ENCODE data around the gene JAG2.

Gene JAG2

GRCh38 chr14:105138551-105139111 is 29.9 kb downstream of the JAG2 start:
- DNase-seq = no peak

GRCh38 chr14:105138021-105138541 is 30.5 kb downstream of the JAG2 start:
- DNase-seq = no peak

GRCh38 chr14:105137481-105138020 is 31.0 kb downstream of the JAG2 start:
- no peak for DNase-seq

GRCh38 chr14:105136401-105137322 is 31.9 kb downstream of the JAG2 start:
- DNase-seq = no peak

GRCh38 chr14:105135700-105136395 is 32.7 kb downstream of the JAG2 start:
- no peak for DNase-seq

- DNase-seq = no peak
Observed at GRCh38 chr14:105132921-105133654, 35.5 kb downstream of the JAG2 start.

GRCh38 chr14:105131241-105131640 is 37.3 kb downstream of the JAG2 start:
- DNase-seq = no peak

- no peak for DNase-seq
Observed at GRCh38 chr14:105128059-105128458, 40.5 kb downstream of the JAG2 start.

- DNase-seq = no peak
Observed at GRCh38 chr14:105126981-105127329, 41.6 kb downstream of the JAG2 start.

- DNase-seq = no peak
Observed at GRCh38 chr14:105126126-105126980, 42.2 kb downstream of the JAG2 start.

GRCh38 chr14:105124823-105125222 is 43.8 kb downstream of the JAG2 start:
- DNase-seq = no peak

- DNase-seq = no peak
Observed at GRCh38 chr14:105123981-105124765, 44.4 kb downstream of the JAG2 start.

GRCh38 chr14:105123064-105123665 is 45.4 kb downstream of the JAG2 start:
- no peak for DNase-seq

GRCh38 chr14:105120056-105120455 is 48.5 kb downstream of the JAG2 start:
- DNase-seq = no peak

- DNase-seq = no peak
Observed at GRCh38 chr14:105119408-105120025, 49.1 kb downstream of the JAG2 start.

GRCh38 chr14:105118646-105119407 is 49.7 kb downstream of the JAG2 start:
- no peak for DNase-seq

GRCh38 chr14:105117710-105118385 is 50.7 kb downstream of the JAG2 start:
- no peak for DNase-seq

GRCh38 chr14:105117257-105117646 is 51.3 kb downstream of the JAG2 start:
- DNase-seq = no peak

Measured in fibroblast of skin of abdomen (primary cell).